HG03521 (cell line): Measurements from ENCODE around the gene BRME1.

Experiments used
- ATAC-seq: cut with Tn5 transposase; IDR thresholded peaks from one replicate; pipeline ENCODE4 v1.9.1; 2021; ENCODE audit warnings: mild to moderate bottlenecking, moderate library complexity; ENCODE audit not compliant: unreplicated experiment

The BRME1 gene

GRCh38 chr19:13847407-13848339 is 58.2 kb downstream of the BRME1 start:
- ATAC-seq = no peak

- peak; percentile 44 for ATAC-seq
Measured at GRCh38 chr19:13846557-13847406, 59.1 kb downstream of the BRME1 start.

- ATAC-seq = no peak
Measured at GRCh38 chr19:13844130-13844631, 61.7 kb downstream of the BRME1 start.

- no peak for ATAC-seq
Measured at GRCh38 chr19:13843104-13843921, 62.6 kb downstream of the BRME1 start.

- peak; percentile 22 for ATAC-seq
Measured at GRCh38 chr19:13842291-13843103, 63.4 kb downstream of the BRME1 start.

- ATAC-seq = no peak
Measured at GRCh38 chr19:13841962-13842290, 64.0 kb downstream of the BRME1 start.

- no peak for ATAC-seq
Measured at GRCh38 chr19:13841086-13841961, 64.6 kb downstream of the BRME1 start.

- ATAC-seq = no peak
Measured at GRCh38 chr19:13840305-13841085, 65.4 kb downstream of the BRME1 start.

- no peak for ATAC-seq
Measured at GRCh38 chr19:13839938-13840304, 66.0 kb downstream of the BRME1 start.

- peak; percentile 26 for ATAC-seq
Measured at GRCh38 chr19:13839130-13839937, 66.6 kb downstream of the BRME1 start.

- no peak for ATAC-seq
Measured at GRCh38 chr19:13838435-13839129, 67.3 kb downstream of the BRME1 start.

GRCh38 chr19:13835791-13836723 is 69.9 kb downstream of the BRME1 start:
- no peak for ATAC-seq

- no peak for ATAC-seq
Measured at GRCh38 chr19:13834244-13835069, 71.5 kb downstream of the BRME1 start.

- ATAC-seq = peak; percentile 82
Measured at GRCh38 chr19:13833330-13834243, 72.3 kb downstream of the BRME1 start.
